ENCODE measurements around the gene FGD6.

- TF ChIP-seq POLR2A (IDR thresholded peaks at IDR 0.05; ENCODE audit: borderline replicate concordance, extremely low read depth, insufficient read depth, insufficient read length) (no peak), EZH2 (IDR thresholded peaks at IDR 0.05) (no peak), ZBTB33 (IDR thresholded peaks at IDR 0.05; ENCODE audit: extremely low read depth, insufficient replicate concordance, low read length) (no peak), SP1 (IDR thresholded peaks at IDR 0.05; ENCODE audit: low read depth) (no peak), REST (IDR thresholded peaks at IDR 0.05; ENCODE audit: low read depth) (no peak), EZH2phosphoT487 (IDR thresholded peaks at IDR 0.05; ENCODE audit: borderline replicate concordance) (no peak)
Measured at GRCh38 chr12:95216711-95217376, 423 bp downstream of the FGD6 start.
